Osteoblast (primary cell): ENCODE measurements around the gene DHFR2. TPM values are rescaled to one million over a fixed set of nuclear protein-coding genes. Genes with fewer than 3 reads are reported as not detected.
A peak's percentile ranks its signal among the peaks of the same experiment; 100 is the strongest.

Experiments
- DNase-seq: peaks from one replicate; pipeline ENCODE4 v3.0.0; 2011; ENCODE audit warnings: low spot score, mixed read lengths; ENCODE audit not compliant: insufficient read length; ENCODE audit errors: missing footprints
- H2AFZ ChIP-seq: 2 replicates; pipeline ENCODE4 v1.6.0; 2011; ENCODE audit warnings: mild to moderate bottlenecking, low read length
- H3K27ac ChIP-seq: 2 replicates; pipeline ENCODE4 v1.5.1; 2011; ENCODE audit warnings: mild to moderate bottlenecking, low read depth, low read length, moderate library complexity
- H3K27me3 ChIP-seq: 2 replicates; pipeline ENCODE4 v1.6.0; 2012; ENCODE audit warnings: mild to moderate bottlenecking, control low read depth, inconsistent platforms, low read length, moderate library complexity; ENCODE audit not compliant: insufficient read depth
- H3K36me3 ChIP-seq: 2 replicates; pipeline ENCODE4 v1.5.1; 2011; ENCODE audit warnings: mild to moderate bottlenecking, low read length, control low read depth, moderate library complexity; ENCODE audit not compliant: insufficient read depth
- H3K4me1 ChIP-seq: 2 replicates; pipeline ENCODE4 v1.5.1; 2011; ENCODE audit warnings: mild to moderate bottlenecking, low read length, control low read depth, moderate library complexity; ENCODE audit not compliant: insufficient read depth
- H3K4me2 ChIP-seq: 2 replicates; pipeline ENCODE4 v1.6.0; 2011; ENCODE audit warnings: mild to moderate bottlenecking, low read length; ENCODE audit not compliant: insufficient read depth
- H3K4me3 ChIP-seq: fragments of 200-600 bp; sonication (generic); 3 replicates; pipeline ENCODE4 v1.5.1; 2012; ENCODE audit warnings: mild to moderate bottlenecking, low read length, inconsistent platforms; ENCODE audit not compliant: insufficient read depth
- H3K79me2 ChIP-seq: 2 replicates; pipeline ENCODE4 v1.6.0; 2012; ENCODE audit warnings: mild to moderate bottlenecking, low read length, control low read depth, inconsistent platforms; ENCODE audit not compliant: insufficient read depth
- H3K9me3 ChIP-seq: 2 replicates; pipeline ENCODE4 v1.5.1; 2011; ENCODE audit warnings: low read depth, low read length, control low read depth
- H4K20me1 ChIP-seq: 2 replicates; pipeline ENCODE4 v1.6.0; 2012; ENCODE audit warnings: mild to moderate bottlenecking, low read length, control low read depth; ENCODE audit not compliant: insufficient read depth
- CTCF ChIP-seq: IDR thresholded peaks from 2 replicates; pipeline ENCODE4 v1.5.1; 2011; ENCODE audit warnings: mild to moderate bottlenecking, low read depth, low read length, moderate library complexity; ENCODE audit errors: extremely low read depth
- total RNA-seq: library from RNA; depleted of rRNA; stranded (reverse); fragments of >200 nt; gene quantifications from 2 replicates; pipeline ENCODE4 v1.2.3, GENCODE V29; 2012

Gene DHFR2
- total RNA-seq, 1 donor: 4.7 TPM

GRCh38 chr3:94036909-94037507 is 25.7 kb downstream of the DHFR2 start:
- peak; percentile 30 for DNase-seq
- H3K27me3 ChIP-seq: no peaks in the 10 kb centered on the region
- no peak overlapping the region for H3K27ac ChIP-seq
- H3K4me3 ChIP-seq: no peak overlapping the region
- H3K36me3 ChIP-seq: no peaks in the 10 kb centered on the region
- H2AFZ ChIP-seq: no peak overlapping the region
- no peaks in the 10 kb centered on the region for H3K9me3 ChIP-seq
- no peaks in the 10 kb centered on the region for H4K20me1 ChIP-seq
- peak; percentile 65 for TF ChIP-seq CTCF
- no peak overlapping the region for H3K4me2 ChIP-seq
- no peaks in the 10 kb centered on the region for H3K79me2 ChIP-seq
- no peaks in the 10 kb centered on the region for H3K4me1 ChIP-seq

- no peak for TF ChIP-seq CTCF
- H3K27me3 ChIP-seq: no peaks in the 10 kb centered on the region
- no peak within 1 kb of the TSS for H3K27ac ChIP-seq
- DNase-seq: no peak
- no peaks in the 10 kb centered on the region for H4K20me1 ChIP-seq
- no peaks in the 10 kb centered on the region for H3K9me3 ChIP-seq
- no peak within 1 kb of the TSS for H2AFZ ChIP-seq
- H3K79me2 ChIP-seq: no peaks in the 10 kb centered on the region
- H3K36me3 ChIP-seq: no peaks in the 10 kb centered on the region
- no peak within 1 kb of the TSS for H3K4me2 ChIP-seq
- no peak within 1 kb of the TSS for H3K4me3 ChIP-seq
- no peaks in the 10 kb centered on the region for H3K4me1 ChIP-seq
Measured at GRCh38 chr3:94028093-94028837, 34.5 kb downstream of the DHFR2 start, which contains the start of gene STX19. Gene STX19 (minus strand): TSS chr3:94028597. CDS start chr3:94015269, 13,328 bp downstream.

- no peak overlapping the region for H3K4me2 ChIP-seq
- H3K36me3 ChIP-seq: no peaks in the 10 kb centered on the region
- H3K4me1 ChIP-seq: no peaks in the 10 kb centered on the region
- no peak overlapping the region for H2AFZ ChIP-seq
- no peak for TF ChIP-seq CTCF
- no peak overlapping the region for H3K4me3 ChIP-seq
- no peaks in the 10 kb centered on the region for H3K79me2 ChIP-seq
- H3K27ac ChIP-seq: no peak overlapping the region
- no peaks in the 10 kb centered on the region for H3K27me3 ChIP-seq
- no peaks in the 10 kb centered on the region for H3K9me3 ChIP-seq
- DNase-seq: no peak
- no peaks in the 10 kb centered on the region for H4K20me1 ChIP-seq
Measured at GRCh38 chr3:94026623-94027022, 36.1 kb downstream of the DHFR2 start.

GRCh38 chr3:94024385-94024784 is 38.3 kb downstream of the DHFR2 start:
- Histone ChIP-seq H2AFZ (peak overlapping the region; percentile 80), H3K27ac (peak overlapping the region; percentile 54)
- no peak for DNase-seq

More at GRCh38 chr3:94024385-94024784, 38.3 kb downstream of the DHFR2 start:
- no peaks in the 10 kb centered on the region for H3K27me3 ChIP-seq
- H3K36me3 ChIP-seq: no peaks in the 10 kb centered on the region
- no peak for TF ChIP-seq CTCF
- H3K9me3 ChIP-seq: no peaks in the 10 kb centered on the region
- no peaks in the 10 kb centered on the region for H3K4me1 ChIP-seq
- H3K79me2 ChIP-seq: no peaks in the 10 kb centered on the region
- H4K20me1 ChIP-seq: no peaks in the 10 kb centered on the region
- H3K4me3 ChIP-seq: peak overlapping the region; percentile 42
- H3K4me2 ChIP-seq: peak overlapping the region; percentile 66
